ENCODE measurements around the gene LRRC8C. TPM values are rescaled to one million over a fixed set of nuclear protein-coding genes. Genes with fewer than 3 reads are reported as not detected.

The LRRC8C gene
- total and polyA plus RNA-seq, 10 of the 15 experiments (the other 5 are each of a cell fraction or from before 2014, with no cell fraction given), result 2.3 to 16.3 (median 10.8) TPM

- SMC1A ChIA-PET (ENCODE audit: uncharacterized antibody, unreplicated experiment), result interaction anchor here (0.7 to 13.0 kb wide), 18 partner anchors 8 to 182 kb away, joined by 3 to 124 read pairs (median 5); no protein-coding TSS in a partner anchor
- no peak overlapping the region for H3K4me3 ChIP-seq
- BruUV-seq (replicated peaks), result no TSS peak
- RAD21 ChIA-PET (ENCODE audit: unreplicated experiment), result interaction anchor here (1.0 to 3.2 kb wide), 7 partner anchors 11 to 164 kb away, joined by 3 to 22 read pairs (median 3); no protein-coding TSS in a partner anchor
- no peaks in the 10 kb centered on the region for H3K27me3 ChIP-seq (replicated peaks in 1 of 2; ENCODE audit: control insufficient read depth in 2 of 2, insufficient read depth in 2 of 2, low read length in 1 of 2)
- H3K9ac ChIP-seq (ENCODE audit: control insufficient read depth, insufficient read depth, low read length), result no peak overlapping the region
- in situ Hi-C loops (cut with MboI), result no loop called here
- no peaks in the 10 kb centered on the region for H3K79me2 ChIP-seq (ENCODE audit: control insufficient read depth, insufficient read depth, low read length)
- H2AFZ ChIP-seq (ENCODE audit: control insufficient read depth, low read depth, low read length), result no peak overlapping the region
- no peaks in the 10 kb centered on the region; the same call in 1 of the 2 replicates for H4K20me1 ChIP-seq (ENCODE audit: control insufficient read depth, insufficient read depth)
- DNase-seq (ENCODE audit: low read depth, low spot score), result peak; percentile 49
- no peaks in the 10 kb centered on the region for H3K9me3 ChIP-seq (replicated peaks; ENCODE audit: control insufficient read depth, insufficient read depth, low read length)
- H3K27ac ChIP-seq (ENCODE audit: control insufficient read depth, insufficient read depth), result no peak overlapping the region
- 78% methylated on average over 3 of the region's 3 CpGs for WGBS (ENCODE audit: insufficient coverage, insufficient replicate concordance, low lambda C conversion rate, missing lambda C conversion rate)
- no peak overlapping the region for H3K4me2 ChIP-seq (ENCODE audit: control insufficient read depth, insufficient read depth)
- intact Hi-C loops (cut with micrococcal nuclease; ENCODE audit: unreplicated experiment), result no loop called here
- no peak for FAIRE-seq
- CTCF ChIA-PET, result interaction anchor here (0.7 to 10.6 kb wide), 12 partner anchors 11 to 167 kb away, joined by 3 to 80 read pairs (median 6); partner anchors contain the start of gene LRRC8C
- H3K4me1 ChIP-seq (ENCODE audit: control insufficient read depth, insufficient read depth, low read length), result peaks cover 9% of the 10 kb centered on the region
- POLR2A ChIA-PET, result interaction anchor here (0.7 to 1.2 kb wide), 3 partner anchors 10 to 73 kb away, joined by 3 read pairs; no protein-coding TSS in a partner anchor
- peak; percentile 68 for ATAC-seq
- no peaks in the 10 kb centered on the region for H3K36me3 ChIP-seq (ENCODE audit: control insufficient read depth in 2 of 2, insufficient read depth in 2 of 2, low read length in 1 of 2)
- TF ChIP-seq CHD4 (IDR thresholded peaks at IDR 0.05) (no peak), MAX (IDR thresholded peaks at IDR 0.05; ENCODE audit: low read depth, low read length) (no peak), CHD1 (IDR thresholded peaks at IDR 0.05; ENCODE audit: low read depth, low read length) (no peak), NBN (IDR thresholded peaks at IDR 0.05) (no peak), SUZ12 (IDR thresholded peaks at IDR 0.05; ENCODE audit: unreplicated experiment) (no peak), MTA3 (IDR thresholded peaks at IDR 0.05; ENCODE audit: borderline replicate concordance, low read length) (no peak), IKZF1 (conservative IDR thresholded peaks at IDR 0.05) (peak; percentile 79), POU2F2 (IDR thresholded peaks at IDR 0.05; ENCODE audit: borderline replicate concordance, low read depth, low read length) (no peak), HDAC6 (IDR thresholded peaks at IDR 0.05; ENCODE audit: unreplicated experiment) (no peak), MTA2 (IDR thresholded peaks at IDR 0.05; ENCODE audit: low read depth) (peak; percentile 55; the same call in 1 of the 2 replicates), ESRRA (IDR thresholded peaks at IDR 0.05; ENCODE audit: low read length) (no peak), ZNF217 (IDR thresholded peaks at IDR 0.05) (no peak), POLR2AphosphoS5 (IDR thresholded peaks at IDR 0.05; ENCODE audit: low read length) (no peak), MYB (IDR thresholded peaks at IDR 0.05; ENCODE audit: borderline replicate concordance, low read depth, low read length) (no peak), RBBP5 (conservative IDR thresholded peaks at IDR 0.05) (no peak), SUPT20H (IDR thresholded peaks at IDR 0.05; ENCODE audit: borderline replicate concordance, control insufficient read depth, low read depth, low read length) (no peak), RELB (IDR thresholded peaks at IDR 0.05; ENCODE audit: low read depth) (peak; percentile 87), STAT3 (IDR thresholded peaks at IDR 0.05; ENCODE audit: low read depth, low read length) (no peak), ATF2 (IDR thresholded peaks at IDR 0.05; ENCODE audit: low read length) (peak; percentile 82; the same call in 1 of the 2 replicates), ELK1 (IDR thresholded peaks at IDR 0.05; ENCODE audit: low read depth, low read length) (no peak), WRNIP1 (IDR thresholded peaks at IDR 0.05; ENCODE audit: borderline replicate concordance, low read depth, low read length) (no peak), RUNX3 (IDR thresholded peaks at IDR 0.05; ENCODE audit: low read length) (peak; percentile 52; the same call in 1 of the 2 replicates)
Observed at GRCh38 chr1:89600451-89601224, 32.3 kb upstream of the LRRC8C start.
